Stomach (tissue), 9 donors: ENCODE results near the gene ADAMTS12. TPM values are rescaled to one million over a fixed set of nuclear protein-coding genes. Genes with fewer than 3 reads are reported as not detected.

Experiments
- DNase-seq, 2 donors: peaks; one replicate each; pipeline versions ENCODE4 v3.0.0 to v3.0.0-alpha.2; 2013 to 2019
- H3K27ac ChIP-seq, 5 donors: fragments of 200-600 bp in 4 of 5; sonication (generic) in 4 of 5; one replicate each; pipeline ENCODE4 v1.5.1; 2013 to 2019; ENCODE audit warnings: mild to moderate bottlenecking in 1 of 5, moderate library complexity in 1 of 5
- H3K27me3 ChIP-seq, 3 donors: fragments of 200-600 bp; sonication (generic); one replicate each; pipeline ENCODE4 v1.5.1; 2017 to 2019; ENCODE audit warnings: mixed run types in 1 of 3
- H3K36me3 ChIP-seq, 4 donors: fragments of 200-600 bp; sonication (generic); 1 replicate in 3 of 4; 2 replicates in 1 of 4; pipeline ENCODE4 v1.5.1; 2016 to 2019
- H3K4me1 ChIP-seq, 4 donors: fragments of 200-600 bp; sonication (generic); one replicate each; pipeline ENCODE4 v1.5.1; 2016 to 2019
- H3K4me3 ChIP-seq, 4 donors: fragments of 200-600 bp; sonication (generic) in 3 of 4; one replicate each; pipeline ENCODE4 v1.5.1; 2016 to 2019; ENCODE audit warnings: mild to moderate bottlenecking in 1 of 4
- H3K9me3 ChIP-seq, 4 donors: fragments of 200-600 bp; sonication (generic); one replicate each; pipeline ENCODE4 v1.5.1; 2016 to 2019
- CTCF ChIP-seq, 7 experiments: fragments of 450-650 bp in 4 of 7; fragments of 200-600 bp in 3 of 7; sonication (generic) in 3 of 7; IDR thresholded peaks; one replicate each; pipeline ENCODE4 v1.5.1; 2016 to 2019; ENCODE audit warnings: antibody characterized with exemption in 7 of 7, control low read depth in 2 of 7, mild to moderate bottlenecking in 1 of 7
- EP300 ChIP-seq: sonication (generic); formaldehyde crosslinking; IDR thresholded peaks from one replicate; pipeline ENCODE4 v1.6.1; 2017; ENCODE audit warnings: antibody characterized with exemption
- POLR2A ChIP-seq, 4 donors: fragments of 450-650 bp; IDR thresholded peaks; one replicate each; pipeline ENCODE4 v1.6.1; 2016; ENCODE audit warnings: antibody characterized with exemption in 4 of 4, control low read depth in 2 of 4, mild to moderate bottlenecking in 1 of 4, moderate library complexity in 1 of 4
- POLR2AphosphoS5 ChIP-seq, 3 donors: sonication (generic); formaldehyde crosslinking; IDR thresholded peaks; one replicate each; pipeline ENCODE4 v1.6.1; 2016; ENCODE audit warnings: antibody characterized with exemption in 3 of 3
- WGBS, 5 donors: extraction: QIAGEN DNeasy Blood & Tissue Kit in 3 of 5; methylation state at CpG; one replicate each; pipeline versions ENCODE4 v1.1.5 to v1.1.7; 2013 to 2018; 5-methylcytosine and 5-hydroxymethylcytosine counted together
- intact Hi-C: fragments of 100-400 bp; cut with DNase I; formaldehyde crosslinking; loops from one replicate; pipeline ENCODE4 v1.15.1; 2023; ENCODE audit warnings: low total_unique reads
- polyA plus RNA-seq, 3 donors: library from polyadenylated mRNA; stranded (reverse); fragments of 200-250 nt; gene quantifications; one replicate each; pipeline ENCODE4 v1.2.3, GENCODE V29; 2013
- total RNA-seq, 5 donors: library from RNA; depleted of rRNA; stranded (reverse); fragments of >200 nt; gene quantifications; one replicate each; pipeline versions ENCODE4 v1.1.0 to v1.2.3, GENCODE V29; 2014 to 2016
- donor health status: healthy with polysubstance abuse.
- donor health status: Bipolar disorder and iron deficiency.
- donor health status: healthy.

The ADAMTS12 gene
- total and polyA plus RNA-seq, 8 donors, result 0.14 to 17.1 (median 0.62) TPM; not detected in 1

GRCh38 chr5:33657804-33658440 is 233.9 kb downstream of the ADAMTS12 start:
- DNase-seq, result no peak
- TF ChIP-seq EP300 (no peak), POLR2A (IDR thresholded peaks at IDR 0.05) (no peak), CTCF (IDR thresholded peaks at IDR 0.05) (no peak), POLR2AphosphoS5 (IDR thresholded peaks at IDR 0.05) (no peak)
- no peaks in the 10 kb centered on the region for H3K27me3 ChIP-seq
- WGBS, 5 donors, result 73 to 85% (median 74%) methylated on average over 5 of the region's 5 CpGs
- no peak overlapping the region for H3K27ac ChIP-seq
- no peak overlapping the region for H3K4me3 ChIP-seq
- no peaks in the 10 kb centered on the region for H3K9me3 ChIP-seq
- intact Hi-C loops, result no loop called here
- no peaks in the 10 kb centered on the region for H3K4me1 ChIP-seq
- peaks cover 0 to 14% (median 0%) of the 10 kb centered on the region in 4 donors for H3K36me3 ChIP-seq

- H3K4me1 ChIP-seq, result no peaks in the 10 kb centered on the region
- H3K27me3 ChIP-seq, result no peaks in the 10 kb centered on the region
- H3K4me3 ChIP-seq, result no peak overlapping the region
- DNase-seq, result peak in 1 of 2 donors; percentile 19
- intact Hi-C loops, result no loop called here
- no peaks in the 10 kb centered on the region for H3K9me3 ChIP-seq
- peaks cover 0 to 14% (median 0%) of the 10 kb centered on the region in 4 donors for H3K36me3 ChIP-seq
- TF ChIP-seq POLR2AphosphoS5 (IDR thresholded peaks at IDR 0.05), result no peak
- TF ChIP-seq CTCF (IDR thresholded peaks at IDR 0.05), result no peak
- TF ChIP-seq POLR2A (IDR thresholded peaks at IDR 0.05), result no peak
- no peak for TF ChIP-seq EP300
- H3K27ac ChIP-seq, result no peak overlapping the region
Measured at GRCh38 chr5:33657176-33657575, 234.6 kb downstream of the ADAMTS12 start.

- WGBS, 5 donors, result 48 to 72% (median 60%) methylated on average over 2 of the region's 2 CpGs
- peak in 1 of 2 donors; percentile 12 for DNase-seq
Measured at GRCh38 chr5:33650911-33651310, 240.9 kb downstream of the ADAMTS12 start.

More at GRCh38 chr5:33650911-33651310, 240.9 kb downstream of the ADAMTS12 start:
- intact Hi-C loops, result no loop called here
- H3K4me3 ChIP-seq, result no peak overlapping the region
- peaks cover 0 to 14% (median 6%) of the 10 kb centered on the region in 4 donors for H3K36me3 ChIP-seq
- H3K27me3 ChIP-seq, result no peaks in the 10 kb centered on the region
- TF ChIP-seq POLR2A (IDR thresholded peaks at IDR 0.05) (no peak), EP300 (no peak), CTCF (IDR thresholded peaks at IDR 0.05) (no peak), POLR2AphosphoS5 (IDR thresholded peaks at IDR 0.05) (no peak)
- H3K9me3 ChIP-seq, result no peaks in the 10 kb centered on the region
- H3K27ac ChIP-seq, result no peak overlapping the region
- no peaks in the 10 kb centered on the region for H3K4me1 ChIP-seq
